Lower leg skin (tissue), 4 donors: ENCODE measurements around the gene PRIM2. TPM values are rescaled to one million over a fixed set of nuclear protein-coding genes. Genes with fewer than 3 reads are reported as not detected.
"Not testable (repeated sequence)": the region's sequence is repeated elsewhere in the genome, so short reads cannot be mapped to it uniquely, and the experiment has no call there.

Experiments
- DNase-seq, 2 donors: peaks; one replicate each; pipeline ENCODE4 v3.0.0-alpha.2; 2019; ENCODE audit warnings: low spot score in 2 of 2
- H3K4me3 ChIP-seq: fragments of 200-600 bp; sonication (generic); 2 replicates; pipeline ENCODE4 v1.5.1; 2017; ENCODE audit warnings: mild to moderate bottlenecking, low read depth; ENCODE audit not compliant: poor library complexity, severe bottlenecking
- WGBS, 2 donors: methylation state at CpG; one replicate each; pipeline ENCODE4 v1.1.5; 2018; 5-methylcytosine and 5-hydroxymethylcytosine counted together
- intact Hi-C: fragments of 100-400 bp; cut with DNase I; formaldehyde crosslinking; loops from one replicate; pipeline ENCODE4 v1.15.0; 2023; ENCODE audit warnings: low total_unique reads
- total RNA-seq, 4 donors: library from RNA; depleted of rRNA; stranded (reverse); fragments of >200 nt; gene quantifications; one replicate each; pipeline ENCODE4 v1.1.0, GENCODE V29; 2016

Gene PRIM2
- total RNA-seq, 4 donors from 2014 or later: 6.4 to 9.7 (median 6.7) TPM

DNA sequence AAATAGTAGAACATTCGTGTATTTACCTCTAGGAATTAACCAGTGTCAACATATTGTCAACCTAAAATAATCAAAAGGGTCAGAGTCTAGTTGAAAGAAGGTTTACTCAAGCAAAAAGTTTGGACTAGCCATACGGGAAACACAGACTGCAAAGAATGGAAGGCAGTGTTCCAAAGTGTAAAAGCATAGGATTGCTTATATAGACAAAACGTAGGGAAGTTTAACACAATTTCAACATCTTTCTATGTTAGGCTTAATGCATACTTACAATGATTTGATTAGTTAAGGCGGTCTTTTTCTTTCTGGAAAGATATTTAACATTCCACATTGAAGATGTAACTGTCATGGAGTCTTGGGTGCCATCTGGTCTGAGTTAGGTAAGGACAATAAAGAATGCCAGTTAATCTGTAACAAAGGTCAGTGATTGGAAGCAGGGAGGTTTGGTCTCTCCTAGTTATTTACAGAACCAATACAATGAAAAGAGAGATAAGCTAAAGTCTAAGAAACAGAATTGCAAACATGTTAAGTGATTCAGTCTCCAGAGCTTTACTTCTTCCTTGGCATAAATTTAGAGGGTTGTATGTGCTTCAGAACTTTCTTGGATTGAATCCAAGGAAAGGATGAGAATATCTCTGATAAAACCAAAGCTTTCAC, 183.1 kb downstream of the PRIM2 start:
- H3K4me3 ChIP-seq, DNase-seq, intact Hi-C loops: not testable (repeated sequence)
- WGBS, 2 donors: 75 to 81% methylated on average over 4 of the region's 4 CpGs

DNA sequence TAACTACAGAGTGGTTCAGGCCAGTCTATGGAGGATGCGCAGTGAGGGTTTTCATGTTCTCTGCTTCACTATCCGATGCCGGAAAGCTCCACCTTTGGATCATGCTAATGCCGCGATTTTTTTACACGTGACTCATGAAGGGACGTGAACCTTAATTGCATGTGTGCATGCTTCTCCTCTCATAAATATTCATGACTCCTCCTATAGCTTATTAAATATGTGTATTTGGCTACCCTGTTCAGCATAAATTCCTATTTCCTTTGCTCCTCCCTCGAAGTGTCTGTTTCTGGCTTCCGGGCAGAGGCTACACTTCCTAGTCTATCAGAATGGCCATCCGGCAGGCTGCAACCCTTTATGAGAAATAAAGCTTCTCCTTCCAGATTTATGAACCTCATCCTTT, 185.0 kb downstream of the PRIM2 start:
- 96% methylated on average over 10 of the region's 10 CpGs for WGBS, 2 donors
- intact Hi-C loops: not testable (repeated sequence)

DNA sequence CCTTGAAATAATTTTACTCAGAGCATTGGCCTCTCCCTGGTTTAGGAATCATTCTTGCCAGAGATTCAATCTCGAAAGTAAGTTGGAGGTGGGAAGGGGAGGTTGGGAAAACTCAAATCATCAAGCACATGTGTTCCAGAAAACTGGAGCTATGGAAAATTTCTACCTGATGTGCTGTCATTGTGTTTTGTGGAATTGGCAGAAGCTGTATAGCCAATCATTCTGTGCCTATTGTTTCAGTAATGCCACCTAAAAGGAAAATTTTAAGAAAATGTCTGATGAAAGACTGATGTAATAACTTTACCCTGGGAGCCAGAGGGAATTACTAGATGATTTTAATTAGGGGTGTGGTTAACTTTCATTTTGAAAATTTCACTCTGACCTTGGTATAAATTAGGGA, 187.8 kb downstream of the PRIM2 start:
- intact Hi-C loops, DNase-seq, H3K4me3 ChIP-seq: not testable (repeated sequence)
- WGBS, 2 donors: 43 to 61% methylated on average over 1 of the region's 1 CpG

More for the DNA sequence above, 185.0 kb downstream of the PRIM2 start:
- DNase-seq, H3K4me3 ChIP-seq: not testable (repeated sequence)

DNA sequence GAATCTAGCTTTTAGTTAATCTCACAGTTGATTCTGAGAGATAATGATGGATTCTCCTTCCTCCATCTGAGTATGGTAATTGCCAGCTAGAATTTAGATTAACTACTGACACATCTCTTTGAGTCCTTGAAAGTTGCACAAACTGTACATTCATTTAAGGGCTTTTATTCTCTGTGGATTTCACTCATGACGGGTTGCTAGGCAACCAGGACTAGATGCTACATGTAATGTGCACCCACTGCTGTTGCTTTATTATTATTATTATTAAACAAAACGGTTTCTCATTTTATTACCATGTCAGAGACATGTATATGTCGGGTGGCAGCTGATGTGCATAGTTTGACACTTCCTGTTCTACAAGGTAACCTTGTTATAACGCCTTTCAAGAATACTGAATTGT, 193.0 kb downstream of the PRIM2 start:
- intact Hi-C loops, DNase-seq, H3K4me3 ChIP-seq: not testable (repeated sequence)
- 84 to 89% methylated on average over 4 of the region's 4 CpGs for WGBS, 2 donors

DNA sequence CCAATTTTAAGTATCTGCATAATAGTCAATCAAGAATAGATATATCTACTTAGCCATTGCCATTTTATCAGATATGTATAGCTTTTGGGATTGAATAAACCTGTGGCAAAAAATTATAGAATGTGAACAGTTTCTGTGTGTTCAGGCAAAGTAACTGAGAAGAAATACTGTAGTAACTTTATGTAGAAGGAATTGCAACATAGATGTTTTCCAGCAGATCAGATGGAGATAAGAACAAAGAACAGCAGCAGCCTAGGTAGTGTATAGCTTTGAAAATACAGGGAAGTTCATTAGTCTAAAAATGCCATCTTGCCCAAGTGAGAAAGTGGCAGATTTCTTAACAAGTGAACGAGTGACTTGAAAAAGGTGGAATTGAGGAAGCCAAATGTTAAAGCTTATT, 197.7 kb downstream of the PRIM2 start:
- intact Hi-C loops: not testable (repeated sequence)

DNA sequence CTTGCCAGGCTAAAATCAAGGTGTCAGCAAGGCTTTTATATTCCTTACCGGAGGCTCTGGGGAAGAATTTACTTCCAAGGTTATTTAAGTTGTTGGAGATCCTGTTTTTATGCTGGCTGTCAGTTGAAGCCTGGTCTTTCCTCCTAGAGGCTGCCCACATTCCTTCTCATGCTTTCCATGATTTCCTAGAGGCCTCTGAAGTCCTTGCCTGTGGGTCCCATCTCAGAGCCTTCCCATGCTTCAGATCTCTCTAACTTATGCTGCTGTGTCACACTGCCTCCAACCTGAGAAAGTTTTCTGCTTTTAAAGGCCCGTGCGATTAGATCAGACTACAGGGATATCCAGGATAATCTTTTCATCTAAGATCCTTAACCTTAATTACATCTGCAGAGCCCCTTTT, 198.4 kb downstream of the PRIM2 start:
- DNase-seq, H3K4me3 ChIP-seq, intact Hi-C loops: not testable (repeated sequence)
- 78 to 90% methylated on average over 2 to 3 of the region's 3 CpGs for WGBS, 2 donors

More for the DNA sequence above, 197.7 kb downstream of the PRIM2 start:
- WGBS, 2 donors: 81 to 88% methylated on average over 1 of the region's 1 CpG
- H3K4me3 ChIP-seq, DNase-seq: not testable (repeated sequence)

DNA sequence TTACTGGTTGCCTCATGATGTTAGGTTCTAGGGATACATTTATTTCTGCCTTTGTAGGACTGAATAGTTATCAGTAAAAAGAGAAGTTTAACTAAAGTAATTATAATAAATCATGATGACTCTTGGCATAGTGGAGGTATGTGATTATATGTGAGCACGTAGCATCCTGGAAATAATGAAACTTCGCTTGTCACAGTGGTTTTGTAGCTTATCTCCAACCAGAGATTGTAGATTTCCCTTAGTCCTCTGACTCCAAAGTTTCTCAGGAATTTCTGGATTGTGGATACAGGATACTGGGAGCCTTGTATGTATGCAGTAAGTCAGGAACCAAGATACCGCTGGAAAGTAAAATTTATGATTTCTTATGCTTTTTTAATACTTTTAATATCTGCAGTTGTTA, 199.3 kb downstream of the PRIM2 start:
- H3K4me3 ChIP-seq, intact Hi-C loops, DNase-seq: not testable (repeated sequence)
- WGBS, 2 donors: 88 to 93% methylated on average over 3 of the region's 3 CpGs

DNA sequence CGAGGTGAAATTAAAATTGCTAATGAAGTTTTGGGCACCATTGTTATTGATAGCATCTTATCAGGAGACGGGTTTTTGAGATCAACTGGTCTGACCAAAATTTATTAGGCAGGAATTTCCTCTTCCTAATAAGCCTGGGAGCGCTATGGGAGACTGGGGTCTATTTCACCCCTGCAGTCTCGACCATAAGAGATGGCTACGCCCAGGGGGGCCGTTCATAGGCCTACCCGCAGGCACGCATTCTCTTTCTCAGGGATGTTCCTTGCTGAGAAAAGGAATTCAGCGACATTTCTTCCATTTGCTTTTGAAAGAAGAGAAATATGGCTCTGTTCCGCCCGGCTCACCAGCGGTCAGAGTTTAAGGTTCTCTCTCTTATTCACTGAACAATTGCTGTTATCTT, 201.8 kb downstream of the PRIM2 start:
- 82 to 85% methylated on average over 12 of the region's 12 CpGs for WGBS, 2 donors
- intact Hi-C loops: not testable (repeated sequence)

DNA sequence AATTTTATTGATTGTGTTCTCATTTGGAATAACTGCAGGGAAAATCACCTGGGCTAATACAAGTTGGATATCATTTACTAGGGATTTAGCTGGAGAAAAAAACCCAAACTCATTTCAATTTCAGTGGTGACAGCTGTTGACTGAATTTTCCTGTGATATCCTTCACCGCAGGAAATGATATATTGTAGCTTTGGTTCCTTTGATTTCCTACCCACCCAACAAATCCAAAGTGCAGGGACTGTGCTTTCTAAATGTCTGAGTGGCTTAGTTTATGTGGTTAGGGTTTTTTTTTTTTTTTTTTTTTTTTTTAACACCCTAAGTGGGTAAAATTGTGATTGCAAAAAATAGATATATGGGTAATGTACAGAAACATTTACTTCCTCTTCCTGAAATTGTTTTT, 203.7 kb downstream of the PRIM2 start:
- DNase-seq, H3K4me3 ChIP-seq, intact Hi-C loops: not testable (repeated sequence)
- WGBS, 2 donors: 70 to 82% methylated on average over 1 of the region's 1 CpG

More for the DNA sequence above, 201.8 kb downstream of the PRIM2 start:
- not testable (repeated sequence) for DNase-seq, H3K4me3 ChIP-seq

DNA sequence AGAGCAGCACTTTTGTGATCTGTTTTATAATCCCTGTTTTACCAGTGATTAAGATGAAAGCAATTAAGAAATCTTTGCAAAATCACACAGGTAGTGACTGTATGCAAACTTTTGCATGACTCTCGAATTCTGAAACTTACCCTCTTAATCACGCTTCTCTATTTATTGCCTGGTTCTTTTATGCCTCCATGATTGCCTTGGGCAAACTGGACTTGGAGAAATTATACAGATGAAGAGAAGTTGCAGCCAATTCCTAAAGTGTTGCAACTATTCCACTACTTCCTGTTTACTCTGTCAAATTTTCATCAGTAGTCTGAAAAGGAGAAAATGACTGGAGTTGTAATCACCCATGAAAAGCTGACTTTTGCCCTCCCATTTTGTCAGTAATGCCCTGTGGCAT, 205.8 kb downstream of the PRIM2 start:
- H3K4me3 ChIP-seq, DNase-seq, intact Hi-C loops: not testable (repeated sequence)
- 61 to 69% methylated on average over 2 of the region's 2 CpGs for WGBS, 2 donors

DNA sequence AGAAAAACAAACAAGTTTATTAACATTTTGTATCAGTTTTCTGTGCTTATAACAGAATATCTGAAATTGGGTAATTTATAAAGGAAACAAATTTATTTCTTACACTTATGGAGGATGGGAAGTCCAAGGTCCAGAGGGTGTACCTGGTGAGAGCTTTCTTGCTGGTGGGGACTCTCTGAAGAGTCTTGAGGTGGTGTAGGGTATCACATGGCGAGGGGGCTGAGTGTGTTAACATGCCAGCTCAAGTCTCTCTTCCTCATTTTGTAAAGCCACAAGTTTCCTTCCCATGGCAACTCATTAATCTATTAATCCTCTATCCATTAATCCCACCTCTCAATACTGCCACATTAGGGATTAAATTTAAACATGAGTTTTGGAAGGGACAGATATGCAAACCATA, 212.3 kb downstream of the PRIM2 start:
- intact Hi-C loops, DNase-seq, H3K4me3 ChIP-seq: not testable (repeated sequence)
- WGBS, 2 donors: 73 to 81% methylated on average over 1 of the region's 1 CpG

DNA sequence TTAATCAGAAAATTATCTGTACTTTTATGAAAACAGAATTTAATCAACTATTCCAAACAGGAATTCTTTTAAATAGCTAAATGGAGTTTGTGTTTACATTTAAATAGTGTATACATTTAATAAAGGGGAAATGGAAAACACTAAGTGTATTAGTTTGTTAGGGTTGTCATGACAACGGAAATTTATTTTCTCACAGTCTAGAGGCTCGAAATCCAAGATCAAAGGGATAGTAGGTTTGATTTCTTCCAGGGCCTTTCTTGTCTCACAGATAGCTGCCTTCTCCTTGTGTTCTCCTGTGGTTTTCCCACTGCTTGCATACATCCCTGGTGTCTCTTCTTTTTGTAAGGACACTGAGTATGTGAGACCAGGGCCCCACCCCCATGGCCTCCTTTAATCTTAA, 215.2 kb downstream of the PRIM2 start:
- WGBS, 2 donors: 91 to 93% methylated on average over 2 of the region's 2 CpGs
- H3K4me3 ChIP-seq, DNase-seq, intact Hi-C loops: not testable (repeated sequence)

DNA sequence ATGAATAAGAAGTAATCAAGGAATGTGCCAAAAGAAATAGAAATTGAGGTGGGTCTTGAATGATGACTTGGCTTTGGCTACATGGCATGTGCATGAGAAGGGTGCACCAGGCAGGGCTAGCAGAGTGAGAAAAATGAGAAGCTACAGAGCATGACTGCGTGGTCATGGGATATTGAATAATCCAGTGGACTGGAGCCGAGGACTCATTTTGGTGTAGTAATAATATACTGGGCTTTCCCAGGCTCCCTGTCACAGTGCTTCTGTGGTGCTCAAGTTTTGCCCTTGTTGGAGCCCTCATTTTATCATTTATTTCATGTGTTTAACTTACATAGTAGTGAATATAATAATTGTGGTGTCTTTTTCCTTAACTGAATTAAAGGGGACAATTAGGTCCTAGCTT, 217.7 kb downstream of the PRIM2 start:
- 93 to 94% methylated on average over 2 of the region's 2 CpGs for WGBS, 2 donors
- intact Hi-C loops, DNase-seq, H3K4me3 ChIP-seq: not testable (repeated sequence)

DNA sequence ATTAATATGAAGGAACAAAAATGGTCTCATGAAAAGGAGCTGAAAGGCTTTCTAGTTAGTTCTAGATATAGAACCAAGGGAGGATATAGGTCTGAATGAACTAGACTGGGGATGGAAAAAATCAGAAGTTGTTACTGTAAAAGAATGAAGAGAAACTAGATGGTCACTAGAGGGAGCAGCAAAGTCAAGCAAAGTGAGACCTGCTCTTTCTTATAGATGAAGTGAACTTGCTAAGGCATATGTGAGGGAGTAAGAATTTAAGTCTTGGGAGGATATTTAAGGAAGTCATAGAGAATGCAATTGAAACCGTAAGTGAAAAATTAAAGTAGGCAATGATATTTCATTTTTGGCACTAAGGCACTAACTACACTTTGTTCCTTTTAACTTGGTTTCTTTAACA, 218.6 kb downstream of the PRIM2 start:
- H3K4me3 ChIP-seq, DNase-seq, intact Hi-C loops: not testable (repeated sequence)
- WGBS, 2 donors: 67 to 87% methylated on average over 1 of the region's 1 CpG

DNA sequence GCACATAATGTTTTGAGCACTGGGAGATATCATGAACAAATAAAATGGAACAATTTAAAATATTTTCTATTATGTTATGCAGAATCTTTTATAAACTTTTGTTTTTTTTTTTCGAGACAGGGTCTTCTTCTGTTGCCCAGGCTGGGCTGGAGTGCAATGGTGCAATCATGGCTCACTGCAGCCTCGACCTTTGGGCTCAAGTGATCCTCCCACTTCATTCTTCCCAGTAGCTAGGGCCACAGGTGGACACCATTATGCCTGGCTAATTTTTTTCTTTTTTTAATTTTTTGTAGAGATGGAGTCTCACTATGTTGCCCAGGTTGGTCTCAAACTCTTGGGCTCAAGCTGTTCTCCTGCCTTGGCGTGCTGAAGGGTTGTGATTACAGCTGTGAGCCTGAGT, 220.5 kb downstream of the PRIM2 start:
- intact Hi-C loops, DNase-seq, H3K4me3 ChIP-seq: not testable (repeated sequence)
- WGBS, 2 donors: 94 to 95% methylated on average over 3 of the region's 3 CpGs

DNA sequence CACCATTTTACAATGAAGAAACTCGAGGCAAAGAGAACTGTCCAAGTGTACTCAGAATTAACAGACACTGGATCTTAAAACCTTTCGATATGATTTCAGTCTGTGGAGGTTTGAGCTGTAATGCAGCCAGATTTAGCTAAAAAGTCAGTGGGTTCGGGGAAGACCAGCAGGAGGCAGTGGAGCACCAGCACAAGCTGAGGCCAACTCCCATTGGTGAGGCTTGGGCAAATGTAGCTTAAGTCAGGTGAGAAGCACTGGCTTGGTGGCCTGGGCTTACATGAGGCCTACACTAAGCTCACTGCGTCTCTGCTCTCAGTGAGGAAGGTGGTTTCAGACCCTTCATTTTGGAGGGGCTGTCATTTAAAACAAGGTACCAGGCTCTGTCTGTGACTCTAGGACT, 234.5 kb downstream of the PRIM2 start:
- DNase-seq, intact Hi-C loops, H3K4me3 ChIP-seq: not testable (repeated sequence)
- 93 to 100% methylated on average over 3 to 4 of the region's 4 CpGs for WGBS, 2 donors
